LNCaP clone FGC (cell line): ENCODE results near the gene MMP27.
"Not testable (repeated sequence)": the region's sequence is repeated elsewhere in the genome, so short reads cannot be mapped to it uniquely, and the experiment has no call there.

Source experiments
- DNase-seq: peaks from one replicate; pipeline ENCODE4 v3.0.0-alpha.2; 2011; ENCODE audit warnings: low read depth
- H3K4me3 ChIP-seq: 2 replicates; pipeline ENCODE4 v1.5.1; 2011; ENCODE audit warnings: mild to moderate bottlenecking, low read depth, low read length, control low read depth
- TF ChIP-seq, protein P1 (sequence below): IDR thresholded peaks from 2 replicates; pipeline ENCODE4 v1.5.1; 2012; ENCODE audit warnings: mild to moderate bottlenecking; ENCODE audit not compliant: control insufficient read depth, insufficient read depth; ENCODE audit errors: extremely low read depth

The MMP27 gene, protein sequence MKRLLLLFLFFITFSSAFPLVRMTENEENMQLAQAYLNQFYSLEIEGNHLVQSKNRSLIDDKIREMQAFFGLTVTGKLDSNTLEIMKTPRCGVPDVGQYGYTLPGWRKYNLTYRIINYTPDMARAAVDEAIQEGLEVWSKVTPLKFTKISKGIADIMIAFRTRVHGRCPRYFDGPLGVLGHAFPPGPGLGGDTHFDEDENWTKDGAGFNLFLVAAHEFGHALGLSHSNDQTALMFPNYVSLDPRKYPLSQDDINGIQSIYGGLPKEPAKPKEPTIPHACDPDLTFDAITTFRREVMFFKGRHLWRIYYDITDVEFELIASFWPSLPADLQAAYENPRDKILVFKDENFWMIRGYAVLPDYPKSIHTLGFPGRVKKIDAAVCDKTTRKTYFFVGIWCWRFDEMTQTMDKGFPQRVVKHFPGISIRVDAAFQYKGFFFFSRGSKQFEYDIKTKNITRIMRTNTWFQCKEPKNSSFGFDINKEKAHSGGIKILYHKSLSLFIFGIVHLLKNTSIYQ

GRCh38 chr11:102705626-102706025, at the start of gene MMP27:
MMP27 (minus strand) TSS chr11:102705769; CDS start chr11:102705714, 55 bp downstream.
- DNase-seq = no peak
- no peak within 1 kb of the TSS for H3K4me3 ChIP-seq
- TF ChIP-seq, protein P1, sequence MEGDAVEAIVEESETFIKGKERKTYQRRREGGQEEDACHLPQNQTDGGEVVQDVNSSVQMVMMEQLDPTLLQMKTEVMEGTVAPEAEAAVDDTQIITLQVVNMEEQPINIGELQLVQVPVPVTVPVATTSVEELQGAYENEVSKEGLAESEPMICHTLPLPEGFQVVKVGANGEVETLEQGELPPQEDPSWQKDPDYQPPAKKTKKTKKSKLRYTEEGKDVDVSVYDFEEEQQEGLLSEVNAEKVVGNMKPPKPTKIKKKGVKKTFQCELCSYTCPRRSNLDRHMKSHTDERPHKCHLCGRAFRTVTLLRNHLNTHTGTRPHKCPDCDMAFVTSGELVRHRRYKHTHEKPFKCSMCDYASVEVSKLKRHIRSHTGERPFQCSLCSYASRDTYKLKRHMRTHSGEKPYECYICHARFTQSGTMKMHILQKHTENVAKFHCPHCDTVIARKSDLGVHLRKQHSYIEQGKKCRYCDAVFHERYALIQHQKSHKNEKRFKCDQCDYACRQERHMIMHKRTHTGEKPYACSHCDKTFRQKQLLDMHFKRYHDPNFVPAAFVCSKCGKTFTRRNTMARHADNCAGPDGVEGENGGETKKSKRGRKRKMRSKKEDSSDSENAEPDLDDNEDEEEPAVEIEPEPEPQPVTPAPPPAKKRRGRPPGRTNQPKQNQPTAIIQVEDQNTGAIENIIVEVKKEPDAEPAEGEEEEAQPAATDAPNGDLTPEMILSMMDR = no peak

DNA sequence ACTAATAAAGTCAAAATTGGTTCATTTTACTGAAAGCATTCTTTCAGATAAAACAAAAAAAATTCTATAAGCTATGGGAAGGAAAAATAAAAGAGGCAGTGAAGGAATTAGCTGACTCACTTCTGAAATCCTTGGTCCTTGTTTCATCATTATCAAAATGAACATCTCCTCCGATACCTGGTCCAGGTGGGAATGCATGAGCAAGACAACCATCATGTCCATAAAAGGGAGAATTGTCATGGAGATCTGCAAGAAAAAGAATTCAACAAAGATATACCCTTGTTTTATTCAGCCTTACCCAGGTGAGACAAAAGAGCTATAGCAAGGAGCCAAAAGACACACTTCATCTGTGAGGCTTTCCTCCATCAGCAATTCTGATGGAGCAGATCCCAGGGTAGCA, 47.7 kb upstream of the MMP27 start:
- H3K4me3 ChIP-seq = no peak overlapping the region
- DNase-seq = no peak
- TF ChIP-seq, protein P1 = no peak

GRCh38 chr11:102751673-102752072, 46.1 kb upstream of the MMP27 start:
- no peak for DNase-seq
- no peak overlapping the region for H3K4me3 ChIP-seq
- TF ChIP-seq, protein P1 = no peak

DNA sequence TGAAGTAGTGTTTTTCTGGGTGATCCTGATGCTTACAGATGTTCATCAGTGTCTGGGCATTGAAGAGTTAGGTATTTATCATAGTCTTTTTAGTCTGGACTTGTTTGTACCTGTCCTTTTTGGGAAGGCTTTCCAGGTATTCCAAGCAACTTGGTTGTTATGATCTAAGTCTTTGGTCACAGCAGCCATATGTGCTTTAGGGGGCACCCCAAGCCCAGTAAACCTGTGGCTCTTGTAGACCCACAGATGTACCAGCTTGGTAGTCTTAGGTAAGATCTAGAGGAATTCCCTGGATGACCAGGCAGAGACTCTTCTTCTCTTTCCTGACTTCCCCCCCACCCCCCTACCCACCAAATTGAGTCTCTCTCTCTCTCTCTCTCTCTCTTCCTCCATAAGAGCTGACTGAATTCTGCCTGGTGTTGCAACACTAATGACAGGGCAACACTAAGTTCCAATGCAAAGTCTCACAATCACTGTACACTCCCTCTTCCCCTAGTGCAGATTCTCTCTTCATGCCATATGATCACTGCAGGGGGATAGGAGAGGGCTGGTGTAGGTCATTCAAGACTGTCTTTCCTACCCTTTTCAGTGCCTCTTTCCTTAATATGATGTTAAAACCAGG, 43.6 kb upstream of the MMP27 start:
- no peak overlapping the region for H3K4me3 ChIP-seq
- TF ChIP-seq, protein P1 = no peak
- DNase-seq = no peak

DNA sequence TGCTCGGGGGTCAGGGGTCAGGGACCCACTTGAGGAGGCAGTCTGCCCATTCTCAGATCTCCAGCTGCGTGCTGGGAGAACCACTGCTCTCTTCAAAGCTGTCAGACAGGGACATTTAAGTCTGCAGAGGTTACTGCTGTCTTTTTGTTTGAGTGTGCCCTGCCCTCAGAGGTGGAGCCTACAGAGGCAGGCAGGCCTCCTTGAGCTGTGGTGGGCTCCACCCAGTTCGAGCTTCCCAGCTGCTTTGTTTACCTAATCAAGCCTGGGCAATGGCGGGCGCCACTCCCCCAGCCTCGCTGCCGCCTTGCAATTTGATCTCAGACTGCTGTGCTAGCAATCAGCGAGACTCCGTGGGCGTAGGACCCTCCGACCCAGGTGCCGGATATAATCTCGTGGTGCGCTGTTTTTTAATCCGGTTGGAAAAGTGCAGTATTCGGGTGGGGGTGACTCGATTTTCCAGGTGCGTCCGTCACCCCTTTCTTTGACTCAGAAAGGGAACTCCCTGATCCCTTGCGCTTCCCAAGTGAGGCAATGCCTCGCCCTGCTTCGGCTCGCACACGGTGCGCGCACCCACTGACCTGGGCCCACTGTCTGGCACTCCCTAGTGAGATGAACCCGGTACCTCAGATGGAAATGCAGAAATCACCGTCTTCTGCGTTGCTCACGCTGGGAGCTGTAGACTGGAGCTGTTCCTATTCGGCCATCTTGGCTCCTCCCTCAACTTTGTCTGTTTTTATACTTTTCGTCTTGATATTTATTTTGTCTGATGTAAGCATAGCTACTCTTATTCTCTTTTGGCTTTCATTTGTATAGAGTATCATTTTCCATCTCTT, 41.4 kb upstream of the MMP27 start:
- DNase-seq, H3K4me3 ChIP-seq: not testable (repeated sequence)

DNA sequence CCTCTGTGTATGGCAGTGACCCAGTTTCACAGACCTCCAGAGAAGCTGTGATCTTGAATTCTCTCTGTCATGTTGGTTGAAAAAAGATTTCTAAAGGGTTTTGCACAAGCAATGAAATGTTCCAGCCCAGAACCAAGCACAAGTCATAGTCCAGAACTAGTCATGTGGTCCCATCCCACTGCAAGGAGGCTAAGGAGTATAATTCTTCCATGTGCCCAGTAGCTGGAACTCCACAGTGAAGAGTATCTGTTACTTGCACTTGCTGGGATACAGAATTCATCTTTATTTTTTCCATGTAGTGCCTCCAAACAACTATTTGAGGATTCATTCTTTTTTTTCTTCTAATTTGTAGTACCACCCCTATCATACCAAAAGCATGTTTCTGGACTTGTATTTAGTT, 29.1 kb upstream of the MMP27 start:
- DNase-seq = no peak
- no peak overlapping the region for H3K4me3 ChIP-seq
- TF ChIP-seq, protein P1 = no peak
